ENCODE measurements around the gene RAB11FIP2.

- TF ChIP-seq REST (IDR thresholded peaks at IDR 0.05; ENCODE audit: insufficient read depth in 1 of 2, low read depth in 2 of 2, low read length in 2 of 2) (no peak), POLR2AphosphoS5 (IDR thresholded peaks at IDR 0.05; ENCODE audit: low read depth, low read length) (no peak), TAF1 (IDR thresholded peaks at IDR 0.05; ENCODE audit: borderline replicate concordance, insufficient read depth, low read length) (no peak)
These were observed 12.8 kb downstream of the RAB11FIP2 start for GRCh38 chr10:118033905-118034304.
